Choroid plexus epithelial cell (primary cell): Measurements from ENCODE around the gene S100A16.
"Not testable (repeated sequence)": the region's sequence is repeated elsewhere in the genome, so short reads cannot be mapped to it uniquely, and the experiment has no call there.

Source experiments
- DNase-seq: peaks from one replicate; pipeline ENCODE4 v3.0.0-alpha.2; 2010; ENCODE audit warnings: low read depth
- H3K4me3 ChIP-seq: 2 replicates; pipeline ENCODE4 v1.5.1; 2011; ENCODE audit warnings: low read depth, mild to moderate bottlenecking, control low read depth, low read length, moderate library complexity
- TF ChIP-seq, protein P1 (sequence below): conservative IDR thresholded peaks from 2 replicates; pipeline ENCODE4 v1.5.1; 2011; ENCODE audit warnings: low read depth, mild to moderate bottlenecking, control low read depth, inconsistent platforms, low read length, moderate library complexity

The S100A16 gene

DNA sequence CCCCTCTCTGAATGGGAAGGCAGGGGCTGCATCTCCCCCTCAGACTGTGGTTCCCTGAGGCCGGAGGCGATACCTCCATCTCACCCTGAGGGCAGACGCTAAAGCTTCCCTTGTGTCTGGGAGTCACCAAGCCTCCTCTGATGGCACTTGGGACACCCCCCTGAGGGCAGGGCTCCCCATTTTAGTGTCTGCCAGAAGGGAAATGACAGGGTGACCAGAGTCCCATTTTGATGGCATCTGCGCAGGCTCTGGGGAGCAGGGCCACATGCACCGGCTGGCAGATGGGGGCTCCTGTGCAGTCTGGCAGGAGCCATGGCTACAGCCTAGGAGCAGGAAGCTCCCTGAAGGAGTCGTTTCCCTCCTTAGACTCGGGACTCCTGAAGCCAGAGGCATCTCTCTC lies 48.9 kb downstream of the S100A16 start:
- TF ChIP-seq, protein P1, sequence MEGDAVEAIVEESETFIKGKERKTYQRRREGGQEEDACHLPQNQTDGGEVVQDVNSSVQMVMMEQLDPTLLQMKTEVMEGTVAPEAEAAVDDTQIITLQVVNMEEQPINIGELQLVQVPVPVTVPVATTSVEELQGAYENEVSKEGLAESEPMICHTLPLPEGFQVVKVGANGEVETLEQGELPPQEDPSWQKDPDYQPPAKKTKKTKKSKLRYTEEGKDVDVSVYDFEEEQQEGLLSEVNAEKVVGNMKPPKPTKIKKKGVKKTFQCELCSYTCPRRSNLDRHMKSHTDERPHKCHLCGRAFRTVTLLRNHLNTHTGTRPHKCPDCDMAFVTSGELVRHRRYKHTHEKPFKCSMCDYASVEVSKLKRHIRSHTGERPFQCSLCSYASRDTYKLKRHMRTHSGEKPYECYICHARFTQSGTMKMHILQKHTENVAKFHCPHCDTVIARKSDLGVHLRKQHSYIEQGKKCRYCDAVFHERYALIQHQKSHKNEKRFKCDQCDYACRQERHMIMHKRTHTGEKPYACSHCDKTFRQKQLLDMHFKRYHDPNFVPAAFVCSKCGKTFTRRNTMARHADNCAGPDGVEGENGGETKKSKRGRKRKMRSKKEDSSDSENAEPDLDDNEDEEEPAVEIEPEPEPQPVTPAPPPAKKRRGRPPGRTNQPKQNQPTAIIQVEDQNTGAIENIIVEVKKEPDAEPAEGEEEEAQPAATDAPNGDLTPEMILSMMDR: no peak
- H3K4me3 ChIP-seq: no peak overlapping the region
- no peak for DNase-seq

DNA sequence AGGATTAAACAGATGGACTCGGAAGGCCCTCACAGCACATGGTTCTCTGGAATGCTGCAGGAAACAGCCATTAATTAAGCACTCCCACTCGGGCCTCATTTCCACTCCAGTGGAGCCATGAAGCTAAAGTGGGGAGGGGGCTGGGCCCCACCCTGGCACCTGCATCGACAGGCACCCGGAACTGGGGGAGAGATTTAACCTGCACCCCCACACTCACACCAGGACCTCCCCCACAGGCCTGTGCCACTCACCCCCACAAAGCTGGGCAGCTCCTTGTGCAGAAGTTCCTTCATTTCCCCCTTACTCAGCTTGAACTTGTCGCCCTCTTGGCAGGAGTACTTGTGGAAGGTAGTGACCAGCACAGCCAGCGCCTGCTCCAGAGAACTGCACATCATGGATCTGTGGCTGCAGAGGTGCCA lies 49.4 kb downstream of the S100A16 start:
- TF ChIP-seq, protein P1: no peak
- no peak for DNase-seq
- H3K4me3 ChIP-seq: no peak overlapping the region

DNA sequence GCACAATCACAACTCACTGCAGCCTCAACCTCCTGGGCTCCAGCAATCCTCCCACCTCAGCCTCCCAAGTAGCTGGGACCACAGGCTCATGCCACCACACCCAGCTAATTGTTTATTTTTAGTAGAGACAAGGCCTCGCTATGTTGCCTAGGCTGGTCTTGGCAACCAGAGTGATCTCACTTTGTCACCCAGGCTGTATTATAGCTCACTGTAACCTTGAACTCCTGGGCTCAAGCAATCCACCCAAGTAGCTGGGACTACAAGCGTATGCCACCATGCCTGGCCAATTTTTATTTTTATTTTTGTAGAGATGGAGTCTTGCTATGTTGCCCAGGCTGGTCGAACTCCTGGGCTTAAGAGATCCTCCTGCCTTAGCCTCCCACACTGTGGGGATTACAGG lies 50.9 kb downstream of the S100A16 start:
- not testable (repeated sequence) for DNase-seq, H3K4me3 ChIP-seq

DNA sequence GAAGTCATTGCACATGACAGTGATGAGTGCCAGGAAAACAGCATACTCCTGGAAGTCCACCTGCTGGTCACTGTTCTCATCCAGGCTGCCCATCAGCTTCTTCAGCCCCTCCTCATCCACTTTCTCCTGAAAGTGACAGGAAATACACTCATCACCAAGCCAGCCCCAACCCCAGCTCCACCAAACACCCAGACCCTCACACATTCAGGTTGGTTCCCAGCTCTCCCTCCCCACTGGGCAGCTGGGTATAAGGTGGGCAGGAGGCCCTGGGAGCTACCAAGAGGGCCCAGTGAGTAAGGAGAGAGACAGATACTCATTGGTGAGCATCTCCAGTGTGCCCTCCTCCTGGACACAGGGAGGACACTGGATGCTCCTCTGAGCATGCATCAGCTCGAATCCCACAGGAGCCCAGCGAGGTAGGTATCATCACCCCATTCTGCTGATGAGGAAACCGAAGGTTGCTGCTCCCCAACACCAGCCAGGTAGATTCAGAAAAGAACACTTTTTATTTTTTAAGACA lies 51.4 kb downstream of the S100A16 start:
- TF ChIP-seq, protein P1: no peak
- no peak overlapping the region for H3K4me3 ChIP-seq
- DNase-seq: no peak

DNA sequence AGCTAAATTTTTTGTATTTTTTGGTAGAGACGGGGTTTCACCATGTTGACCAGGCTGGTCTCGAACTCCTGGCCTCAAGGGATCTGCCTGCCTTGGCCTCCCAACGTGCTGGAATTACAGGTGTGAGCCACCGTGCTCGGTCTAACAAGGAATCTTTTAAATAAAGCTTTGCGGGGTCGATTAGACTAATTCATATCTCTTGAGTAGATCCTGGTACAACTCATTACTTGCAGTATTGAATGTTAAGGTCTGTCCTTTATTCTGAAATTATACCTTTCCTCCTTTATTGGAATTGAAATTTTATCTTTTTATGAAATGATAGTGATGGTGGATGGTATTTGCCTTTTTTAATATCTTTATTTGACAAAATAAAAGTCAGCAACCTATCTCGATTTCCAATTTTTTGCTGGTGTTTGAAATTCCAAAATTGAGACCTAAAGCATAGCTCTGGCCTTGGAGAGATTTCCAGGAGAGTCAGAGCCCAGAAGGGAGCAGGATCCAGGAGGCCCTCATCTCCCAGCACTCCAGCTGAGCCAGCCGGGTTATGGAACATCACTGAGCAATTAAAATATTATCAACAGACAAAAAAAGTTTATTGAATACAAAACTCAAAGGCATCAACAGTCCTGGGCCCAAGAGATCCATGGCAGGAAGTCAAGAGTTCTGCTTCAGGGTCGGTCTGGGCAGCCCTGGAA lies 52.0 kb downstream of the S100A16 start:
- H3K4me3 ChIP-seq: no peak overlapping the region
- TF ChIP-seq, protein P1: no peak
- no peak for DNase-seq

DNA sequence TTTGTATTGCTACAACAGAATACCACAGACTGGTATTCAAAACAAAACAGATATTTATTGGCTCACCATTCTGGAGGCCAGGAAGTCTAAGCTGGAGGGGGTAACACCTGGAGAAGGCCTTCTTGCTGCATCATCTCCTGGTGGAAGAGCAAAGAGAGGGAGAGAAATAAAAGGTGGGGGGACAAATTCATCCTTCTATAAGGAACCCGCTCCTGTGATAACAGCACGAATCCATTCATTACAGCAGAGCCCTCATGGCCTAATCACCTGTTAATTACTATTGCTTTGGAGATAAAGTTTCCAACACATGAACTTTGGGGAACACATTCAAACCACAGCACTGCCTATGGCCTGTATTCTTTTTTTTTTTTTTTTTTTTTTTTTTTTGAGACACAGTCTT lies 52.7 kb downstream of the S100A16 start:
- DNase-seq: no peak
- TF ChIP-seq, protein P1: no peak
- H3K4me3 ChIP-seq: no peak overlapping the region

DNA sequence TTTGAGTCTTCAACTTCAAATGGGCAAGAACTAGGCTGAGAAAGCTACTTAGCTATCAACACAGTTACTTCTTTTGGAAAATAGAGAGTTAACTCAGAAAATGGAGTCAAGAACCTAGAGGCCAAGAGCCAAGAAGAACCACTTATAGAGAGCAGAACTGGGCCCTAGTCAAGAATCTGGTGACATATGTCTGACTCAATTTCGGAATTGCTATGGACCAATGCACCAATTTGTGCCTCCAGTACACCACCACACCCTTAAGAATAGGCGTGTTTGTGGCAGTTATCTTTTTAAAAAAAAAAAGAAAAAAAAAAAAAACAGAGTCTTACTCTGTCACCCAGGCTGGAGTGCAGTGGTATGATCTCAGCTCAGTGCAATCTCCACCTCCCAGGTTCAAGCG lies 55.1 kb downstream of the S100A16 start:
- TF ChIP-seq, protein P1: no peak
- H3K4me3 ChIP-seq: no peak overlapping the region
- no peak for DNase-seq
